ENCODE results near the gene LRP6.

DNA sequence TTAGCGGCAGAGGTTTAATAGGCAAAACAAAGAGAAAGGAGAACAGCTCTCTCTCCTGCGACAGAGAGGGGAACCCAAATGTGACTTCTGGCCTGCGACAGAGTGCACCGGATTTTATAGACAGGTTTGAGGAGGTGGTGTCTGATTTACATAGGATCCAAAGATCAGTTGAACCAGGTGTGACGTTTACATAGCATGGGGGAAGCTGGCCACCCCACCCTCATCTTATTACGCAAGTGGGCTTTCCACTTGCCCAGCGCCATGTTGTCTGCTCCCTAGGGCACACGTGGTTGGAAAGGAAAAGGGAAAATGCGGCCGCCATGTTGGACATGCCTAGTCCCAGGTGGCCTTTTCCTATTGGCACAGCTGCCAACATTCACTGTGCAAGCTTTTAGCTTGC, 178.7 kb downstream of the LRP6 start:
- TF ChIP-seq, protein P1, sequence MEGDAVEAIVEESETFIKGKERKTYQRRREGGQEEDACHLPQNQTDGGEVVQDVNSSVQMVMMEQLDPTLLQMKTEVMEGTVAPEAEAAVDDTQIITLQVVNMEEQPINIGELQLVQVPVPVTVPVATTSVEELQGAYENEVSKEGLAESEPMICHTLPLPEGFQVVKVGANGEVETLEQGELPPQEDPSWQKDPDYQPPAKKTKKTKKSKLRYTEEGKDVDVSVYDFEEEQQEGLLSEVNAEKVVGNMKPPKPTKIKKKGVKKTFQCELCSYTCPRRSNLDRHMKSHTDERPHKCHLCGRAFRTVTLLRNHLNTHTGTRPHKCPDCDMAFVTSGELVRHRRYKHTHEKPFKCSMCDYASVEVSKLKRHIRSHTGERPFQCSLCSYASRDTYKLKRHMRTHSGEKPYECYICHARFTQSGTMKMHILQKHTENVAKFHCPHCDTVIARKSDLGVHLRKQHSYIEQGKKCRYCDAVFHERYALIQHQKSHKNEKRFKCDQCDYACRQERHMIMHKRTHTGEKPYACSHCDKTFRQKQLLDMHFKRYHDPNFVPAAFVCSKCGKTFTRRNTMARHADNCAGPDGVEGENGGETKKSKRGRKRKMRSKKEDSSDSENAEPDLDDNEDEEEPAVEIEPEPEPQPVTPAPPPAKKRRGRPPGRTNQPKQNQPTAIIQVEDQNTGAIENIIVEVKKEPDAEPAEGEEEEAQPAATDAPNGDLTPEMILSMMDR (conservative IDR thresholded peaks at IDR 0.05; ENCODE audit: low read depth in 2 of 2): no peak
- no peak for TF ChIP-seq EZH2 (IDR thresholded peaks at IDR 0.05; ENCODE audit: low read depth, unreplicated experiment)
